Testis (tissue), 2 donors: ENCODE results near the gene RAMACL.

Experiments used
- CTCF ChIP-seq, 3 experiments: fragments of 450-650 bp in 2 of 3; fragments of 200-600 bp in 1 of 3; sonication (generic) in 1 of 3; IDR thresholded peaks; one replicate each; pipeline ENCODE4 v1.5.1; 2016 to 2019; ENCODE audit warnings: antibody characterized with exemption in 3 of 3, mild to moderate bottlenecking in 2 of 3, moderate library complexity in 1 of 3
- POLR2A ChIP-seq: fragments of 450-650 bp; IDR thresholded peaks from one replicate; pipeline ENCODE4 v1.6.1; 2017; ENCODE audit warnings: antibody characterized with exemption, mild to moderate bottlenecking, moderate library complexity

- TF ChIP-seq CTCF (IDR thresholded peaks at IDR 0.05) (no peak), POLR2A (no peak)
These were observed 39.9 kb upstream of the RAMACL start for GRCh38 chr6:166626177-166627032.
